AG04450 (cell line): ENCODE measurements around the gene FBXO10. TPM values are rescaled to one million over a fixed set of nuclear protein-coding genes. Genes with fewer than 3 reads are reported as not detected.

Source experiments
- CTCF ChIA-PET: fragments of 300-600, 350-600 bp; formaldehyde crosslinking; extraction: SDS; loops from one replicate; lab custom pipeline; 2022; ENCODE audit warnings: antibody characterized with exemption, inconsistent platforms; lab: Charles Lee
- POLR2A ChIA-PET: fragments of 350-600 bp; formaldehyde crosslinking; extraction: SDS; loops from one replicate; lab custom pipeline; 2021; ENCODE audit warnings: antibody characterized with exemption, inconsistent platforms; lab: Yijun Ruan, JAX
- DNase-seq: peaks from one replicate; pipeline ENCODE4 v3.0.0-alpha.2; 2011; ENCODE audit warnings: low read depth, low spot score
- H3K27ac ChIP-seq: one replicate; pipeline ENCODE4 v1.5.1; 2012; ENCODE audit warnings: low read depth, low read length, control low read depth
- H3K27me3 ChIP-seq: one replicate; pipeline ENCODE4 v1.6.0; 2012; ENCODE audit warnings: low read length; ENCODE audit not compliant: control insufficient read depth, insufficient read depth
- H3K4me3 ChIP-seq: 2 replicates; pipeline ENCODE4 v1.5.1; 2011; ENCODE audit warnings: mild to moderate bottlenecking, low read depth, low read length, control low read depth
- H3K9me3 ChIP-seq: 2 replicates; pipeline ENCODE4 v1.5.1; 2012; ENCODE audit warnings: low read length; ENCODE audit not compliant: control insufficient read depth, insufficient read depth
- polyA plus RNA-seq: library from polyadenylated mRNA; depleted of rRNA; stranded (reverse); fragments of >200 nt; gene quantifications from 2 replicates; pipeline ENCODE4 v1.2.3, GENCODE V29; 2011
- TF ChIP-seq, protein P1 (sequence below): IDR thresholded peaks from 2 replicates; pipeline ENCODE4 v1.5.1; 2011; ENCODE audit warnings: low read depth, low read length, control low read depth, inconsistent platforms

Gene FBXO10
- polyA plus RNA-seq, 1 experiment, result 9.7 TPM

DNA sequence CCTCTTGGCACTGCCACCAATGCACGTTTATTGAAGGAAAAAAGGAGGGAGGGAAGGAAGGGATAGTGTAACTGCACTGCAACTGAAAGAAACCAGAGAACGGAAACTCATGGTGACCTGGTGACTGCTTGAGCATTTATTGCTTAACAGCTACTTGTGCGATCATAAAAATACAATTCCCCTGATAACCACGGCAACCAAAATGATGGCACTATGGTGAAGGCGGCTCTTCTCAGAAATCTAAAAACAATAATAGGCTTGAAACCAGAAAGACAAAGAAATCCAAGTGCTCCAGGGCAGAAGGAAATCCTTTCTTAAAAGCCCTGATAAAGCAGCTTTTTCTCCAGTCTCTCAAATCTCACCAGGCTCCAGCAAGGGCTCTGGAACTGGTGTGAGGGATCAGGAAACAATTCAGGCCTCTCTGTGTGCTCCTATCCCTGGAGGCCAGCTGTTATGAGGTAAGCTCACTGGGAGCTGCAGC, 1.9 kb downstream of the FBXO10 start:
- Histone ChIP-seq H3K4me3 (no peak overlapping the region), H3K9me3 (no peaks in the 10 kb centered on the region), H3K27ac (peak overlapping the region; percentile 66), H3K27me3 (no peaks in the 10 kb centered on the region)
- no peak for DNase-seq
- POLR2A ChIA-PET, result interaction anchor here (1.5 to 2.5 kb wide), 2 partner anchors 18 to 88 kb away, joined by 3 to 21 read pairs; partner anchors contain the start of genes POLR1E and TOMM5
- TF ChIP-seq, protein P1, sequence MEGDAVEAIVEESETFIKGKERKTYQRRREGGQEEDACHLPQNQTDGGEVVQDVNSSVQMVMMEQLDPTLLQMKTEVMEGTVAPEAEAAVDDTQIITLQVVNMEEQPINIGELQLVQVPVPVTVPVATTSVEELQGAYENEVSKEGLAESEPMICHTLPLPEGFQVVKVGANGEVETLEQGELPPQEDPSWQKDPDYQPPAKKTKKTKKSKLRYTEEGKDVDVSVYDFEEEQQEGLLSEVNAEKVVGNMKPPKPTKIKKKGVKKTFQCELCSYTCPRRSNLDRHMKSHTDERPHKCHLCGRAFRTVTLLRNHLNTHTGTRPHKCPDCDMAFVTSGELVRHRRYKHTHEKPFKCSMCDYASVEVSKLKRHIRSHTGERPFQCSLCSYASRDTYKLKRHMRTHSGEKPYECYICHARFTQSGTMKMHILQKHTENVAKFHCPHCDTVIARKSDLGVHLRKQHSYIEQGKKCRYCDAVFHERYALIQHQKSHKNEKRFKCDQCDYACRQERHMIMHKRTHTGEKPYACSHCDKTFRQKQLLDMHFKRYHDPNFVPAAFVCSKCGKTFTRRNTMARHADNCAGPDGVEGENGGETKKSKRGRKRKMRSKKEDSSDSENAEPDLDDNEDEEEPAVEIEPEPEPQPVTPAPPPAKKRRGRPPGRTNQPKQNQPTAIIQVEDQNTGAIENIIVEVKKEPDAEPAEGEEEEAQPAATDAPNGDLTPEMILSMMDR, result no peak
- CTCF ChIA-PET, result interaction anchor here (1.6 kb wide), 1 partner anchor 20 kb away, joined by 6 read pairs; no protein-coding TSS in a partner anchor

DNA sequence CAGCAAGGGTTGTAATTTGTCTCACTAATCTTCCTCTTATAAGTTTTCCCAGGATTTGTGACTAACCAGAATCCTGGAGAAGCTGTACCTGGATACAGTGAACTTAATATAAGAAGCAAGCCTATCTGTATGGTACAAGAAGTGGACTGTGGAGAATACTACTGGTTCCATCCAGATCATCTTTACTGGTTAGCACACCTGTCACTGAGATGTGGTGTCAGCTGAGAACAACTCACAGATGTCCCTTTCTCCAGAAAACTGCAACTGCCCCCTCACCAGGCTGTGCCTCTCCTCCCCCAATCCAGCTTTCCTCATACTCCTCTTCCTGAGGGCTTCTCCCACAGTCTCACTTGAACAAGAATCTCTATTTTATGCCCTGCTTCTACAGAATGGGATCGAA, 4.9 kb downstream of the FBXO10 start:
- CTCF ChIA-PET, result no interaction called here
- Histone ChIP-seq H3K4me3 (no peak overlapping the region), H3K27ac (no peak overlapping the region), H3K9me3 (no peaks in the 10 kb centered on the region), H3K27me3 (no peaks in the 10 kb centered on the region)
- POLR2A ChIA-PET, result no interaction called here
- DNase-seq, result no peak
- TF ChIP-seq, protein P1, result no peak

DNA sequence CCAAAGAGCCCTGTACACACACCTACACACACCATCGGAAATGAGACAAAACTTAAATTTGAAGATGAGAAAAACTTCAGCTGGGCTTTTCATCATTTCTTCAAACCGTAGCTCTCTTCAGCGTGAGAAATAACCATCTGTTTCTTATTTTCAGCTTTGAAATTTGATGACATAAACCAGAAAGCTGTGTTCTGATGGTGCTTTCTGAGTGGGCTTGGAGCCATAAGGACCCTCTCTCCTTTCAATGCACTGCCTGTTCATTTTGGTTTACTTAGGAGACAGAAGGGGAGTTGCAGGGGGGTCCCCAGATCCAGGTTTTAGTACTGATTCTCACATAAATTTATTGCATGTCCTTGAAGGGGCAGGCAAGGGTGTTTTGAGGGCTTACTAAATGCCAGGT, 9.5 kb downstream of the FBXO10 start:
- no peak overlapping the region for H3K27ac ChIP-seq
- TF ChIP-seq, protein P1, result no peak
- no peak overlapping the region for H3K4me3 ChIP-seq
- POLR2A ChIA-PET, result no interaction called here
- no peaks in the 10 kb centered on the region for H3K27me3 ChIP-seq
- no peak for DNase-seq
- peaks cover 7% of the 10 kb centered on the region for H3K9me3 ChIP-seq
- CTCF ChIA-PET, result no interaction called here

DNA sequence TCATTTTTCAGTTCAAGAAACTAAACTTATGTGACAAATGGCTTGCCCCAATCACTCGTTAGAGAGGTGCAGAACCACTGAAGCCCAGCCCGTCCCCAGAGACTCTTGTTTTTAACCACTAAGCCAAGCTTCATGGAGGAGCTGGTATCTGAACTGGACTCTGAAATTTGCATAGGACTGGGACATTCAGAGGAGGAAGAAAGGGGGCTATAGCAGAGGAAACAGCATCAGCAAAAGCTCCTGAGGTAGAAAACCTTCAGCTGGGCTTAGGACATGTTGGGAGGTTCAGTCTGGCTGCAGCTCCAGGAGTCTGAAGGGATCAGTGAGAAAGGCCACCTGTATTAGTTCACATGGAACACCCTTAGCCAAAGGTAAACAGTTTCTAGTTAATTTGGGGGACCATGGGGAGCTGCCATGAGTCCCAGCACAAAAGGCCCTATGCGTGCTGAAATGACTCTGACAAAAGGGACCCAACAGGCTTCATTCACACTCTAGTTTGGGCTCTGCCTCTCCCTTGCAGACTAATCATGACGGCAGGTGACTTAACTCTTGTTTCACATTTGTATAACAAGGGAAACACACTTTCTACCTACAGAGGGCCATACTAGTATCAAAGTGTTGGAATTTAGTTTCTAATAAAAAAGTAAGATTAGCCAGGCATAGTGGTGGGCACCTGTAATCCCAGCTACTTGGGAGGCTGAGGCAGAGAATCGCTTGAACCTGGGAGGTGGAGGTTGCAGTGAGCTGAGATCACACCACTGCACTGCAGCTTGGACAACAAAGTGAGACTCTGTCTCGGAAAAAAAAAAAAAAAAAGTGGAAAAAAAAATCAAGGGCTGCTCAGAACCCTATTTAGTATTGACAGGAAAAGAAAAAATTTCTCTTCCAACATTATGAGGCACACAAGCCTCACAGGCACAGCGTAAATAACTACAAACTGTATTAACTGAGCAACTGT, 10.2 kb downstream of the FBXO10 start:
- TF ChIP-seq, protein P1, result no peak
- no peak overlapping the region for H3K4me3 ChIP-seq
- CTCF ChIA-PET, result interaction anchor here (1.1 kb wide), 1 partner anchor 84 kb away, joined by 4 read pairs; no protein-coding TSS in a partner anchor

DNA sequence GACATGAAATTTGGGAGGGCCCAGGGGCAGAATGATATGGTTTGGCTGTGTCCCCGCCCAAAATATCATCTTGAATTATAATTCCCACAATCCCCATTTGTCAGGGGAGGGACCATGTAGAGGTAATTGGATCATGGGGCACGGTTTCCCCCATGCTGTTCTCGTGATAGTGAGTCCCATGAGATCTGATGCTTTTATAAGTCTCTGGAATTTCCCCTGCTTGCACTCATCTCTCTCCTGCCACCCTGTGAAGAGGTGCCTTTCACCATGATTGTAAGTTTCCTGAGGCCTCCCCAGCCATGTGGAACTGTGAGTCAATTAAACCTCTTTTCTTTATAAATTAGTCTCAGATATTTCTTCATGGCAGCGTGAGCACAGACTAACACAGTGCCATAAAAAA, 11.3 kb downstream of the FBXO10 start:
- TF ChIP-seq, protein P1, result no peak
- H3K4me3 ChIP-seq, result no peak overlapping the region
- peaks cover 7% of the 10 kb centered on the region for H3K9me3 ChIP-seq
- H3K27me3 ChIP-seq, result no peaks in the 10 kb centered on the region
- CTCF ChIA-PET, result no interaction called here
- no peak overlapping the region for H3K27ac ChIP-seq
- DNase-seq, result no peak
- POLR2A ChIA-PET, result no interaction called here

More for the DNA sequence above, 10.2 kb downstream of the FBXO10 start:
- no peak overlapping the region for H3K27ac ChIP-seq
- H3K9me3 ChIP-seq, result peaks cover 7% of the 10 kb centered on the region
- DNase-seq, result no peak
- POLR2A ChIA-PET, result no interaction called here
- H3K27me3 ChIP-seq, result no peaks in the 10 kb centered on the region
